CD14-positive monocyte (primary cell): ENCODE measurements around the gene TTLL10. TPM values are rescaled to one million over a fixed set of nuclear protein-coding genes. Genes with fewer than 3 reads are reported as not detected.

Source experiments
- DNase-seq, 3 donors: peaks; one replicate each; pipeline ENCODE4 v3.0.0-alpha.2; 2011 to 2022
- H2AFZ ChIP-seq: 2 replicates; pipeline ENCODE4 v1.6.0; 2012; ENCODE audit warnings: mild to moderate bottlenecking, low read depth, low read length, inconsistent platforms; ENCODE audit not compliant: insufficient read depth, poor library complexity, severe bottlenecking
- H3K27ac ChIP-seq, 2 donors: 1 replicate in 1 of 2; 2 replicates in 1 of 2; pipeline ENCODE4 v1.5.1; 2012 to 2013; ENCODE audit warnings: low read length in 2 of 2, control low read depth in 1 of 2, inconsistent platforms in 1 of 2, low read depth in 1 of 2, mild to moderate bottlenecking in 1 of 2
- H3K27me3 ChIP-seq, 2 donors: one replicate each; pipeline versions ENCODE4 v1.6.0 to v1.6.1; 2011 to 2013; ENCODE audit warnings: low read length in 2 of 2; ENCODE audit not compliant: control insufficient read depth in 2 of 2, insufficient read depth in 2 of 2
- H3K36me3 ChIP-seq, 2 donors: replicated peaks in 1 of 2; 1 replicate in 1 of 2; 2 replicates in 1 of 2; pipeline versions ENCODE4 v1.5.1 to v1.6.1; 2012 to 2013; ENCODE audit warnings: low read length in 2 of 2, control low read depth in 1 of 2, inconsistent platforms in 1 of 2, mild to moderate bottlenecking in 1 of 2; ENCODE audit not compliant: insufficient read depth in 2 of 2, control insufficient read depth in 1 of 2
- H3K4me1 ChIP-seq, 2 donors: 1 replicate in 1 of 2; 2 replicates in 1 of 2; pipeline versions ENCODE4 v1.5.1 to v1.6.1; 2012 to 2013; ENCODE audit warnings: low read length in 2 of 2, control low read depth in 1 of 2, inconsistent platforms in 1 of 2, mild to moderate bottlenecking in 1 of 2, moderate library complexity in 1 of 2; ENCODE audit not compliant: insufficient read depth in 2 of 2, control insufficient read depth in 1 of 2
- H3K4me2 ChIP-seq: replicated peaks from 2 replicates; pipeline ENCODE3; 2012; ENCODE audit warnings: low read length, moderate library complexity, mild to moderate bottlenecking; ENCODE audit not compliant: poor library complexity, severe bottlenecking; ENCODE audit errors: extremely low read depth
- H3K4me3 ChIP-seq, 3 experiments: fragments of 200-600 bp in 1 of 3; sonication (generic) in 1 of 3; replicated peaks in 1 of 3; 1 replicate in 2 of 3; 2 replicates in 1 of 3; pipeline ENCODE4 v1.5.1; 2011 to 2013; ENCODE audit warnings: low read length in 3 of 3, mild to moderate bottlenecking in 3 of 3, control low read depth in 2 of 3, low read depth in 2 of 3, inconsistent platforms in 1 of 3, moderate library complexity in 1 of 3
- H3K79me2 ChIP-seq: 2 replicates; pipeline ENCODE4 v1.6.0; 2012; ENCODE audit warnings: mild to moderate bottlenecking, control low read depth, inconsistent platforms, low read length, moderate library complexity; ENCODE audit not compliant: insufficient read depth
- H3K9ac ChIP-seq: 2 replicates; pipeline ENCODE4 v1.6.0; 2017; ENCODE audit warnings: low read length, mild to moderate bottlenecking; ENCODE audit not compliant: insufficient read depth, poor library complexity, severe bottlenecking
- H3K9me3 ChIP-seq, 2 donors: replicated peaks in 1 of 2; 1 replicate in 1 of 2; 2 replicates in 1 of 2; pipeline versions ENCODE4 v1.5.1 to v1.6.1; 2012 to 2013; ENCODE audit warnings: low read length in 2 of 2, control low read depth in 1 of 2; ENCODE audit not compliant: control insufficient read depth in 1 of 2, insufficient read depth in 1 of 2
- H4K20me1 ChIP-seq: 2 replicates; pipeline ENCODE4 v1.6.0; 2012; ENCODE audit warnings: mild to moderate bottlenecking, low read length, control low read depth, moderate library complexity; ENCODE audit not compliant: insufficient read depth
- H3K27ac Mint-ChIP-seq, 7 donors: one replicate each; pipeline ENCODE4 v1.8.0; 2020; ENCODE audit warnings: mild to moderate bottlenecking in 7 of 7, mixed read lengths in 7 of 7, moderate library complexity in 6 of 7, inconsistent platforms in 2 of 7
- H3K27me3 Mint-ChIP-seq, 3 donors: one replicate each; pipeline ENCODE4 v1.8.0; 2021 to 2022; ENCODE audit warnings: low read depth in 3 of 3, mild to moderate bottlenecking in 3 of 3, mixed read lengths in 3 of 3, moderate library complexity in 3 of 3, inconsistent platforms in 1 of 3
- H3K36me3 Mint-ChIP-seq, 2 donors: one replicate each; pipeline ENCODE4 v1.8.0; 2020; ENCODE audit warnings: mixed read lengths in 2 of 2, inconsistent platforms in 1 of 2, mild to moderate bottlenecking in 1 of 2
- H3K4me1 Mint-ChIP-seq: one replicate; pipeline ENCODE4 v1.8.0; 2020; ENCODE audit warnings: mild to moderate bottlenecking, mixed read lengths
- H3K4me3 Mint-ChIP-seq, 2 donors: one replicate each; pipeline ENCODE4 v1.8.0; 2020; ENCODE audit warnings: mild to moderate bottlenecking in 2 of 2, mixed read lengths in 2 of 2, moderate library complexity in 1 of 2
- H3K9me3 Mint-ChIP-seq, 7 donors: one replicate each; pipeline ENCODE4 v1.8.0; 2020 to 2022; ENCODE audit warnings: mixed read lengths in 7 of 7, mild to moderate bottlenecking in 6 of 7, moderate library complexity in 6 of 7, inconsistent platforms in 2 of 7
- WGBS: methylation state at CpG from one replicate; pipeline ENCODE4 v1.1.5; 2013; ENCODE audit warnings: missing lambda C conversion rate; ENCODE audit not compliant: insufficient coverage; 5-methylcytosine and 5-hydroxymethylcytosine counted together
- intact Hi-C, 2 donors: fragments of 100-400 bp; cut with micrococcal nuclease; formaldehyde crosslinking; loops; one replicate each; pipeline versions ENCODE4 v1.15.0 to v1.15.1; 2023
- polyA minus RNA-seq: library from RNA; depleted of rRNA, polyadenylated mRNA; stranded (reverse); fragments of >200 nt; gene quantifications from 2 replicates; pipeline ENCODE4 v1.2.3, GENCODE V29; 2012
- polyA plus RNA-seq, 3 donors: library from polyadenylated mRNA; depleted of rRNA in 1 of 3; unstranded in 2 of 3; stranded (reverse) in 1 of 3; fragments of 300-500 nt in 2 of 3; fragments of >200 nt in 1 of 3; fragmentation: Illumina TruSeq in 2 of 3; gene quantifications; 1 replicate in 2 of 3; 2 replicates in 1 of 3; pipeline ENCODE4 v1.2.3, GENCODE V29; 2012 to 2021
- total RNA-seq, 12 experiments: library from RNA in 1 of 12; stranded (reverse) in 1 of 12; fragments of 120-200 nt in 1 of 12; gene quantifications; one replicate each; pipeline ENCODE4 v1.2.4 and lab custom pipeline; 2013 to 2026; ENCODE audit warnings: mixed read lengths in 6 of 12, inconsistent platforms in 1 of 12
- TF ChIP-seq, protein P1 (sequence below): fragments of 200-600 bp; IDR thresholded peaks from one replicate; pipeline ENCODE4 v1.8.0; 2022; ENCODE audit warnings: antibody characterized with exemption, mild to moderate bottlenecking

Gene TTLL10
- total RNA-seq (2013) = not detected
- polyA plus RNA-seq = under 1 TPM in 1 of 3 donors, not detected in 2; 0.06 TPM
- not detected in 2 replicates for polyA minus RNA-seq
- 0 to 0.64 (median 0.06) reads per million in 11 experiments for total RNA-seq (lab: John Stamatoyannopoulos, UW)

DNA sequence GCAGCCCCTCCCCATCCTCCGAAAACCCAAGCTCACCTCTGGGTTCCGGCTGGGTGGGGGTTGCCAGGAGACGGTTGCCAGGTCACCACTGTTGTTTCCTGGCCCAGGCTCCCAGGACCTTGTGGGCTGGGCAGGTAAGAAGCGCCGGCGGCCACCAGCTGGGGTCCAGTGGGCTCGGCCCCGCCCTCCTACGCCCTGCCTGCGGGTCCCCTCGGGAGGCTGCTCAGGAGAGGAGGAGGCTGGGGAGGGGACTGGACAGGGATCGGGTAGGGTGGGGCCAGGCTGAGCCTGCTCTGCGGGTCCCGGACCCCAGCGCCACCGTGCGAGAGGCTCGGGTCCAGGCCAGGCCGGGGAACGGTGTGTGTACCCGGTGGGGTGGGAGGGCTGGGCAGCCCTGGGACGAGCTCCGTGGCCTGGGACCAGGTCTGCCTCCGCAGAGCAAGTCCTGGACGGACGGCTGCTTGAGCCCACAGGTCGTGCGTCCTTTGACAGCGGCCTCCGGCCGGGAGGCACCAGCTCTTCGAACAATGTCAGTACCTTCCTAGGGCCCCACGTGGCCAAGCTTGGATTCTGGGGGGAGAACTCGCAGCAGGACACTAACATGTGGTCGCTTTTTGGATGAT is at the start of gene TTLL10:
TTLL10 (plus strand) TSS at position 88 of the 623 bp plus-strand sequence. CDS start 5,336 bp downstream, outside the sequence.
- TF ChIP-seq, protein P1, sequence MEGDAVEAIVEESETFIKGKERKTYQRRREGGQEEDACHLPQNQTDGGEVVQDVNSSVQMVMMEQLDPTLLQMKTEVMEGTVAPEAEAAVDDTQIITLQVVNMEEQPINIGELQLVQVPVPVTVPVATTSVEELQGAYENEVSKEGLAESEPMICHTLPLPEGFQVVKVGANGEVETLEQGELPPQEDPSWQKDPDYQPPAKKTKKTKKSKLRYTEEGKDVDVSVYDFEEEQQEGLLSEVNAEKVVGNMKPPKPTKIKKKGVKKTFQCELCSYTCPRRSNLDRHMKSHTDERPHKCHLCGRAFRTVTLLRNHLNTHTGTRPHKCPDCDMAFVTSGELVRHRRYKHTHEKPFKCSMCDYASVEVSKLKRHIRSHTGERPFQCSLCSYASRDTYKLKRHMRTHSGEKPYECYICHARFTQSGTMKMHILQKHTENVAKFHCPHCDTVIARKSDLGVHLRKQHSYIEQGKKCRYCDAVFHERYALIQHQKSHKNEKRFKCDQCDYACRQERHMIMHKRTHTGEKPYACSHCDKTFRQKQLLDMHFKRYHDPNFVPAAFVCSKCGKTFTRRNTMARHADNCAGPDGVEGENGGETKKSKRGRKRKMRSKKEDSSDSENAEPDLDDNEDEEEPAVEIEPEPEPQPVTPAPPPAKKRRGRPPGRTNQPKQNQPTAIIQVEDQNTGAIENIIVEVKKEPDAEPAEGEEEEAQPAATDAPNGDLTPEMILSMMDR = no peak
- Mint-ChIP-seq H3K4me1 (no peaks in the 10 kb centered on the region), H3K27ac (no peak within 1 kb of the TSS), H3K4me3 (peak within 1 kb of the TSS in 1 of 2 donors; percentile 57), H3K9me3 (peaks cover 4 to 15% (median 7%) of the 10 kb centered on the region in 7 donors), H3K27me3 (peaks cover 33 to 58% (median 41%) of the 10 kb centered on the region in 3 donors), H3K36me3 (no peaks in the 10 kb centered on the region)
- Histone ChIP-seq H3K4me1 (no peaks in the 10 kb centered on the region), H4K20me1 (no peaks in the 10 kb centered on the region), H3K4me3 (no peak within 1 kb of the TSS), H3K36me3 (no peaks in the 10 kb centered on the region), H3K27ac (no peak within 1 kb of the TSS), H3K79me2 (no peaks in the 10 kb centered on the region), H3K27me3 (peaks cover 4 to 37% of the 10 kb centered on the region in 2 donors), H3K9me3 (peaks cover 0 to 6% of the 10 kb centered on the region in 2 donors), H3K9ac (no peak within 1 kb of the TSS), H2AFZ (no peak within 1 kb of the TSS), H3K4me2 (no peak within 1 kb of the TSS)
- no peak for DNase-seq
- WGBS = 13% methylated on average over 34 of the region's 35 CpGs
- intact Hi-C loops = no loop called here

GRCh38 chr1:1124508-1124785 is 49.2 kb upstream of the TTLL10 start:
- intact Hi-C loops = loop anchor here in 1 of 2 donors (5.0 kb wide), 1 partner anchor 168 kb away; no protein-coding TSS in a partner anchor
- Histone ChIP-seq H3K4me2 (no peak overlapping the region), H3K9me3 (peaks cover 0 to 6% of the 10 kb centered on the region in 2 donors), H3K36me3 (no peaks in the 10 kb centered on the region), H4K20me1 (no peaks in the 10 kb centered on the region), H3K9ac (no peak overlapping the region), H3K4me3 (no peak overlapping the region), H2AFZ (no peak overlapping the region), H3K27ac (no peak overlapping the region), H3K27me3 (peaks cover 0 to 6% of the 10 kb centered on the region in 2 donors), H3K4me1 (peaks cover 5 to 7% of the 10 kb centered on the region in 2 donors), H3K79me2 (no peaks in the 10 kb centered on the region)
- Mint-ChIP-seq H3K9me3 (peaks cover 2 to 12% (median 7%) of the 10 kb centered on the region in 7 donors), H3K4me3 (no peak overlapping the region), H3K27me3 (peaks cover 14 to 32% (median 28%) of the 10 kb centered on the region in 3 donors), H3K27ac (no peak overlapping the region), H3K4me1 (no peaks in the 10 kb centered on the region), H3K36me3 (peaks cover 0 to 4% of the 10 kb centered on the region in 2 donors)
- 87% methylated on average over 7 of the region's 7 CpGs for WGBS
- DNase-seq = no peak
- TF ChIP-seq, protein P1 = no peak
